GM23338 (cell line): ENCODE data around the gene ADPRH. TPM values are rescaled to one million over a fixed set of nuclear protein-coding genes. Genes with fewer than 3 reads are reported as not detected.

Experiments used
- ATAC-seq: fragments of 200-7000 bp; cut with Tn5 transposase; 3 replicates; pipeline ENCODE4 v1.9.1; 2020
- DNase-seq: peaks from one replicate; pipeline ENCODE4 v3.0.0-alpha.2; 2015; ENCODE audit warnings: low spot score
- H2AFZ ChIP-seq: fragments of 200-600 bp; sonication (generic); 2 replicates; pipeline ENCODE4 v1.8.0; 2016; ENCODE audit warnings: antibody characterized with exemption, mild to moderate bottlenecking, moderate library complexity
- H3F3A ChIP-seq: fragments of 200-600 bp; sonication (generic); replicated peaks from 2 replicates; pipeline ENCODE4 v1.8.0; 2017; ENCODE audit warnings: antibody characterized with exemption, mixed run types, low read depth
- H3K27ac ChIP-seq: fragments of 200-600 bp; sonication (generic); 2 replicates; pipeline ENCODE4 v1.6.1; 2016; ENCODE audit warnings: low read depth
- H3K27me3 ChIP-seq: fragments of 200-600 bp; sonication (generic); 2 replicates; pipeline ENCODE4 v1.8.0; 2016; ENCODE audit warnings: mild to moderate bottlenecking, mixed run types, moderate library complexity; ENCODE audit not compliant: insufficient read depth
- H3K36me3 ChIP-seq: fragments of 200-600 bp; sonication (generic); 2 replicates; pipeline ENCODE4 v1.8.0; 2016; ENCODE audit warnings: mild to moderate bottlenecking; ENCODE audit not compliant: insufficient read depth
- H3K4me1 ChIP-seq: fragments of 200-600 bp; sonication (generic); 2 replicates; pipeline ENCODE4 v1.8.0; 2016; ENCODE audit warnings: mild to moderate bottlenecking, moderate library complexity; ENCODE audit not compliant: insufficient read depth
- H3K4me2 ChIP-seq: fragments of 200-600 bp; sonication (generic); 2 replicates; pipeline ENCODE4 v1.7.1; 2017; ENCODE audit warnings: mixed run types
- H3K4me3 ChIP-seq: fragments of 200-600 bp; sonication (generic); 2 replicates; pipeline ENCODE4 v1.6.1; 2016; ENCODE audit warnings: mixed run types
- H3K79me2 ChIP-seq: fragments of 200-600 bp; sonication (generic); replicated peaks from 2 replicates; pipeline ENCODE4 v1.8.0; 2017; ENCODE audit warnings: mild to moderate bottlenecking; ENCODE audit not compliant: insufficient read depth
- H3K9me2 ChIP-seq: fragments of 200-600 bp; sonication (generic); 2 replicates; pipeline ENCODE4 v1.8.0; 2017; ENCODE audit not compliant: insufficient read depth
- H4K20me1 ChIP-seq: fragments of 200-600 bp; sonication (generic); replicated peaks from 2 replicates; pipeline ENCODE4 v1.8.0; 2017; ENCODE audit warnings: mild to moderate bottlenecking; ENCODE audit not compliant: insufficient read depth
- H3K27ac Mint-ChIP-seq: 2 replicates; pipeline ENCODE4 v1.8.0; 2020; ENCODE audit warnings: inconsistent platforms, mild to moderate bottlenecking, moderate library complexity, mixed read lengths
- H3K27me3 Mint-ChIP-seq: 3 replicates; pipeline ENCODE4 v1.8.0; 2022; ENCODE audit warnings: low read depth, mild to moderate bottlenecking, moderate library complexity, mixed read lengths, inconsistent platforms; ENCODE audit not compliant: insufficient read depth, poor library complexity
- H3K36me3 Mint-ChIP-seq: 3 replicates; pipeline ENCODE4 v1.8.0; 2021; ENCODE audit warnings: low read depth, mild to moderate bottlenecking, inconsistent platforms, moderate library complexity, mixed read lengths
- H3K4me1 Mint-ChIP-seq: 3 replicates; pipeline ENCODE4 v1.8.0; 2020; ENCODE audit warnings: mild to moderate bottlenecking, inconsistent platforms, mixed read lengths
- H3K4me3 Mint-ChIP-seq: 3 replicates; pipeline ENCODE4 v1.8.0; 2021; ENCODE audit warnings: moderate library complexity, mild to moderate bottlenecking, inconsistent platforms, mixed read lengths
- H3K9me3 Mint-ChIP-seq: 3 replicates; pipeline ENCODE4 v1.8.0; 2020; ENCODE audit warnings: moderate library complexity, mild to moderate bottlenecking, inconsistent platforms, mixed read lengths
- ETS1 ChIP-seq: IDR thresholded peaks from 2 replicates; pipeline ENCODE4 v1.6.1; 2016; ENCODE audit warnings: antibody characterized with exemption
- EZH2 ChIP-seq: fragments of 200-600 bp; sonication (generic); IDR thresholded peaks from one replicate; pipeline ENCODE4 v1.8.0; 2017; ENCODE audit warnings: antibody characterized with exemption, mild to moderate bottlenecking, low read depth; ENCODE audit not compliant: unreplicated experiment
- EZH2phosphoT487 ChIP-seq: fragments of 200-600 bp; sonication (generic); IDR thresholded peaks from one replicate; pipeline ENCODE4 v1.8.1; 2018; ENCODE audit warnings: antibody characterized with exemption; ENCODE audit not compliant: unreplicated experiment
- REST ChIP-seq: IDR thresholded peaks from one replicate; pipeline ENCODE4 v1.6.1; 2018; ENCODE audit warnings: antibody characterized with exemption; ENCODE audit not compliant: unreplicated experiment
- polyA plus RNA-seq: library from polyadenylated mRNA; unstranded; fragments of >200 nt; fragmentation: Nextera tagmentation; extraction: Ambion mirVana; gene quantifications from 2 replicates; pipeline ENCODE4 v1.2.1, GENCODE V29; 2016
- total RNA-seq: library from RNA; depleted of rRNA; stranded (reverse); fragments of >200 nt; shearing (Covaris generic); gene quantifications from 2 replicates; pipeline ENCODE4 v1.2.3, GENCODE V29; 2014

ADPRH gene
- total and polyA plus RNA-seq, 2 experiments from 2014 or later, result 1.2 to 3.4 TPM

- Histone ChIP-seq H3K4me1 (no peaks in the 10 kb centered on the region), H3F3A (no peaks in the 10 kb centered on the region), H4K20me1 (no peaks in the 10 kb centered on the region), H3K27me3 (no peaks in the 10 kb centered on the region), H3K4me3 (no peak overlapping the region), H3K4me2 (no peak overlapping the region), H3K36me3 (no peaks in the 10 kb centered on the region), H2AFZ (peak overlapping the region; percentile 78), H3K9me2 (no peaks in the 10 kb centered on the region), H3K79me2 (no peaks in the 10 kb centered on the region), H3K27ac (no peak overlapping the region)
- peak; percentile 15 for DNase-seq
- ATAC-seq, result peak; percentile 60
- Mint-ChIP-seq H3K27me3 (peaks cover 2% of the 10 kb centered on the region), H3K4me3 (no peak overlapping the region), H3K27ac (no peak overlapping the region), H3K9me3 (no peaks in the 10 kb centered on the region), H3K36me3 (no peaks in the 10 kb centered on the region), H3K4me1 (peaks cover 21% of the 10 kb centered on the region)
- TF ChIP-seq ETS1 (no peak), REST (no peak)
These were observed 48.2 kb downstream of the ADPRH start for GRCh38 chr3:119627461-119627860.

DNA sequence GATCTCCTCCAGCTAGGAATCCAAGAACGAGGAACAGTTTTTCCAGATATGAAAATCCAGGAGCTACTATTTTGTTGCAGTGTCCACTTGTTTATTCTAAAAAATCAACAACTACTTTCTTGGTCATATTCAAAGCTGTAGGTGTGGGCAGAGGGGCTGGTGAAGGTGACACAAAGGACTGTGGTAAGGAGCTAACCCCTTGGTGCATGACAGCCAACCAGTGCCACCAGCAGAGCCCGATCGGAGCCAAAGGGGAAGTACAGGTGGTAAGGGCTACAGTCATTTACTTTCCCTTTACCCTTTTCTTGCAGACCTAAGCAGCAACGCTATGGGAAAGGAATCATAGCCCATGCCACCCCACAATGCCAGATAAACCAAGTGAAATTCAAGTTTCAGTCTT, 49.1 kb downstream of the ADPRH start:
- DNase-seq, result no peak
- no peak overlapping the region for H2AFZ ChIP-seq
- no peak overlapping the region for H3K4me2 ChIP-seq
- H4K20me1 ChIP-seq, result no peaks in the 10 kb centered on the region
- no peak for TF ChIP-seq EZH2
- no peak for TF ChIP-seq EZH2phosphoT487
- no peak for TF ChIP-seq ETS1
- no peaks in the 10 kb centered on the region for H3F3A ChIP-seq
- H3K4me1 Mint-ChIP-seq, result peaks cover 21% of the 10 kb centered on the region
- 0 out of 2 replicates have a peak overlapping the region, but pooled peaks have one; percentile 25 for H3K27ac Mint-ChIP-seq
- no peaks in the 10 kb centered on the region for H3K9me3 Mint-ChIP-seq
- no peaks in the 10 kb centered on the region for H3K36me3 ChIP-seq
- H3K36me3 Mint-ChIP-seq, result no peaks in the 10 kb centered on the region
- no peaks in the 10 kb centered on the region for H3K79me2 ChIP-seq
- H3K27ac ChIP-seq, result no peak overlapping the region
- no peaks in the 10 kb centered on the region for H3K4me1 ChIP-seq
- H3K27me3 ChIP-seq, result no peaks in the 10 kb centered on the region
- no peak overlapping the region for H3K4me3 Mint-ChIP-seq
- H3K27me3 Mint-ChIP-seq, result peaks cover 2% of the 10 kb centered on the region
- no peaks in the 10 kb centered on the region for H3K9me2 ChIP-seq
- ATAC-seq, result no peak
- H3K4me3 ChIP-seq, result no peak overlapping the region
